NCI-H1417 (cell line): ENCODE data around the gene ZNF568.

Source experiments
- DNase-seq, 3 experiments: peaks; one replicate each; lab custom pipeline; 2025; lab: John Stamatoyannopoulos, UW

Gene ZNF568

GRCh38 chr19:36915992-36916830 lies at the start of gene ZNF568, which contains the start of gene ZNF829:
Gene ZNF568, plus strand, starts transcription at chr19:36916332. Its CDS starts 6,439 bp downstream, at chr19:36922771.
Gene ZNF829, minus strand, starts transcription at chr19:36916291. Its CDS starts 1,124 bp downstream, at chr19:36915167.
- peak; percentile 85 to 88 (median 87) for DNase-seq

- DNase-seq, result no peak
Measured at GRCh38 chr19:36876993-36877938, 38.9 kb upstream of the ZNF568 start.

- no peak for DNase-seq
Measured at GRCh38 chr19:36891768-36892357, 24.3 kb upstream of the ZNF568 start.

- no peak for DNase-seq
Measured at GRCh38 chr19:36894849-36895383, 21.2 kb upstream of the ZNF568 start.

GRCh38 chr19:36898422-36898821 lies 17.7 kb upstream of the ZNF568 start:
- no peak for DNase-seq

GRCh38 chr19:36916991-36917390 lies 859 bp downstream of the ZNF568 start:
- DNase-seq, result peak in 2 of 3 experiments; percentile 8 to 27

- DNase-seq, result no peak
Measured at GRCh38 chr19:36918090-36918489, 2.0 kb downstream of the ZNF568 start.

GRCh38 chr19:36931684-36932083 lies 15.6 kb downstream of the ZNF568 start:
- DNase-seq, result no peak

DNA sequence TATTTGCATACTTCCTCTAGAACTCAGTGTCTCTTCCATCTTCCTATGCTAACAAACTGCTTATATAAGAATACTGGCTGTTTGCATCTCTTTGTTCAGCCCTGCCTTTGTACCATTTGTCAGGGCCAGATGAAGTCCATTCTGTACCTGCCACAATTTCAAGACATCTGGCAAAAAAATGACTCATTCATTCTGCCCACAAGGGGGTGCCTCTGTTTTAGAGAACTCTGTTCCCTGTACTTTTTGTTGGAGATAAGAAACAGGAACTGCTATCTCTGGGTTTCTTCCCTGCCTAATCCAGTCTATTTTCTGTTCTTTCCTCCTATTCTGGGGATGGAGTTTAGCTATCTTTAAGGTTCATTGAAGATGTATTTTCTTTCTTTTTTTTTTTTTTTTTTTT lies 23.0 kb downstream of the ZNF568 start:
- DNase-seq, result peak; percentile 19 to 63 (median 21)

DNA sequence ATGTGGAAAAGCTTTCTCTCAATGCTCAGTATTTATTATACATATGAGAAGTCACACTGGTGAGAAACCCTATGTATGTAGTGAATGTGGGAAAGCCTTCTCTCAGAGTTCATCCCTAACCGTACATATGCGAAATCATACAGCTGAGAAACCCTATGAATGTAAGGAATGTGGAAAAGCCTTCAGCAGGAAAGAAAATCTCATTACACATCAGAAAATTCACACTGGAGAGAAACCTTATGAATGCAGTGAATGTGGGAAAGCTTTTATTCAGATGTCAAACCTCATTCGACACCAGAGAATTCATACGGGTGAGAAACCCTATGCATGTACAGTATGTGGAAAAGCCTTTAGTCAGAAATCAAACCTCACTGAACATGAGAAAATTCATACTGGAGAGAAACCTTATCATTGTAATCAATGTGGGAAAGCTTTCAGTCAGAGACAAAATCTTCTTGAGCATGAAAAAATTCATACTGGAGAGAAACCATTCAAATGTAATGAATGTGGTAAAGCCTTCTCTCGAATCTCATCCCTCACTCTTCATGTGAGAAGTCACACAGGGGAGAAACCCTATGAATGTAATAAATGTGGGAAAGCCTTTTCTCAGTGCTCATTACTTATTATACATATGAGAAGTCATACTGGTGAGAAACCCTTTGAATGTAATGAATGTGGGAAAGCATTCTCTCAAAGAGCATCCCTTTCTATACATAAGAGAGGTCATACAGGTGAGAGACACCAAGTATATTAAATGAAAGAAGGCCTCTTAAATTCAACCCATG lies 34.4 kb downstream of the ZNF568 start:
- no peak for DNase-seq

DNA sequence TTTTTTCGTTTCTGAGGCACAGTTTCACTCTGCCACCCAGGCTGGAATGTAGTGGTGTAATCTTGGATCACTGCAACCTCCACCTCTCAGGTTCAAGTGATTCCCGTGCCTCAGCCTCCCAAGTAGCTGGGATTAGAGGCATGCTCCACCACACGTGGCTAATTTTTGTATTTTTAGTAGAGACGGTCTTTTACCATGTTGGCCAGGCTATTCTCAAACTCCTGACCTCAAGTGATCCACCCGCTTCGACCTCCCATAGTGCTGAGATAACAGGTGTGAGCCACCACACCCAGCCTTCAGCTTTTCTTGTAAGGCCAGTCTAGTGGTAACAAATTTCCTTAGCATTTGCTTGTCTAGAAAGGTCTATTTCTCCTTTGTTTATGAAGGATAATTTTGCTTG lies 46.2 kb downstream of the ZNF568 start:
- no peak for DNase-seq

DNA sequence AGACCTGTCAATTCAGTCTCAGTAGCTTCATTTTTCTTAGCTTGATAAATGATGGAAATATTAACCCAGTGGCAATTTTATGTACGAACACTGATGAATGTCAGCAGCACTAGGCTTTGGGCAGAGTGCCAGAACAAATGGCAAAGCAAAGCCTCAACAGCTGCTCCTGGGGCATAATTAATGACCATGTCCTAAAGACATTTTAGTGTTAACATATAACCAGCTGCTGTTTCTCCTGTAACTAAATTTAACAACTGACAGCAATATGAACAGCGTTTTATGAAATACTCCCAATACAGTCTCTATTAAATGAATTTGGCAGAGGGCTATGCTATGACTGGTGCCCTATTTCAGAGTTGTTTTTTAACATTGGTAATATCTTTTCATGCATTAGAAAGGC lies 47.1 kb downstream of the ZNF568 start:
- DNase-seq, result peak; percentile 80 to 97 (median 83)

GRCh38 chr19:36972571-36972970 lies 56.4 kb downstream of the ZNF568 start:
- no peak for DNase-seq

DNA sequence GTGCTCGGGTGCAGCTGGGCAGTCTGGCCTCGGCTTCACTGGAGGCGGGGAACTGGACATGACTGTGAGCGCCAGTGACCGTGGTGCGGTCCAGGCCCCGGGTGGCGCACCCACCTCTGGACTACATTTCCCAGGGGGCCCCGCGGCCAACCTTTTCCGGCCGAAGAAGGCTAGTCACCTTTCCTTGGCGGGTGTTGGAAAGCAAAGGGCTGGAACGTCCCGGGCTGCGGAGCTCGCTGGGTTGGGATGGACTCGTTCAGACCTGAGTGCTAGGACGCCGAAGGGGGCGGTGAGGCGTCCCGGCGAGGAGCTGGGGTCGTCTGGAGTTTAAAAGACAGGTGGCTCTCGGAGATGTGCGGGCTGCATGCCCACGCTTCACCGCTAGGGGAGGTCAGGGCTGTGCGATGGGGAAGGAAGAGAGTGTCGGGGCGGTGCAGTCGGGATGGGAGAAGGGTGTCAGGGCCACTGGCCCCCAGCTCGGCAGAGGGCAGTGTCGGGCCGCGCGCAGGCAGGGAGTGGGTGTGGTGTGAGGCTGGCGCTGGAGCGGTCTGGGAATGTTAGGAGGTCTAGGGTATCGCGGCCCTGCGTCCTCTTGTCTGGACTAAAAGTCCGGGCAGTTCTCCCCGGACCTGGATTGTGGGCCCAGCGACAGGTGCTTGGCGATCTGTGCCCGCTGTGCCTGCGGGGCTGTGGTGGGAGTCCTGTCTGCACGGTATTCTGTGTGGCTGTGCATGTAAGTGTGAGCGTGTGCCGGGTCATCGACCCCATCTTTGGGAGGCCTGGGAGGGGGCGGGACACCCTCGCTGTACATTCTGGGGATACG lies 57.1 kb downstream of the ZNF568 start:
- DNase-seq, result peak in 1 of 3 experiments; percentile 74

GRCh38 chr19:36973844-36974195 lies 57.7 kb downstream of the ZNF568 start:
- no peak for DNase-seq

DNA sequence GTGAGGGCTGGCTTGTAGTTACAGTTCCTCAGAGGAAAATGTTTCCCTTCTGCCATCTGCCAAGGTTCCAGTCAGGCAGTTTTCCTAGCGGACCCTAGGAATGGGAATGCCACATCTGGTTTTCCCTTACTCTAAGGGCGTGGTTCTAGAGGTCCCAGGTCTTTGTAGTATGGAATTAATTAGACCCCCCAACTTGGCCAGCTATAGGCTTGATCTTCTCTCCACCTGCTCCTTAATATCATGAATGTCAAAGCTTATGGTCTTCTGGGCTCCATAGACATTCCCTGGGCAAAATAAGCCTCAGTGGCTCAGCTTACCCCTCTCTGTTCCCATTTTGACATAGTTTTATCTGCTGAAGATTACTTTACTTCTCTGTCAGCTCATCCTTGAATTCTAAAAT lies 70.0 kb downstream of the ZNF568 start:
- DNase-seq, result no peak

- DNase-seq, result peak; percentile 23 to 93 (median 76)
Measured at GRCh38 chr19:36986601-36987000, 70.5 kb downstream of the ZNF568 start.

DNA sequence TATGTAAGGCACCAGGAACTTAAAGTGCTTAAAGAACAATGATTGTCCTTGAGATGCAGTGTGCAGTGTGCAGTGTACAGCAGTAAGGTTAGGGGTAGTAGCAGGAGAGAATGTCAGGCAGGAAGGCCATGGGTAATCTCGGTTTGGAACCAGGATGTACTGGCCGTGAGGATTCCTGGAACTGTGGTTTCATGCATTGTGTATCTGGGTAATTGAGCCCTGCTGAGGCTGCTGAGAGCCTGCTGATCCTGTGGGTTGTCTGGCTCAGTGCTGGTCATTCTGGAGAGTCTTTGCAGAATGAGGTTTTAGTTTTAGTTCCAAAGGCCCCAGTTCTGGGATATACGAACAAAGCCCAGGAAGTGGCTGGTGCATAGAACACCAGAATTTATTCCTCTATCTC lies 71.0 kb downstream of the ZNF568 start:
- peak in 1 of 3 experiments; percentile 14 for DNase-seq

- no peak for DNase-seq
Measured at GRCh38 chr19:36997152-36997842, 81.2 kb downstream of the ZNF568 start.

- DNase-seq, result no peak
Measured at GRCh38 chr19:36997843-36998235, 81.7 kb downstream of the ZNF568 start.
